OCI-LY3 (cell line): ENCODE results near the gene ENTR1.

ENCODE experiments used
- CTCF ChIP-seq: fragments of 200-600, 300-600 bp; sonication (generic); IDR thresholded peaks from 2 replicates; pipeline ENCODE4 v1.5.1; 2014; ENCODE audit warnings: antibody characterized with exemption, low read length, low read depth
- EZH2phosphoT487 ChIP-seq: fragments of 200-600 bp; shearing (Covaris generic); IDR thresholded peaks from 2 replicates; pipeline ENCODE4 v1.6.1; 2018; ENCODE audit warnings: antibody characterized with exemption, mixed run types, low read depth

- TF ChIP-seq CTCF (no peak), EZH2phosphoT487 (no peak)
These were observed 35.4 kb upstream of the ENTR1 start for GRCh38 chr9:136445799-136446198.
